ENCODE measurements around the gene COX6A1. TPM values are rescaled to one million over a fixed set of nuclear protein-coding genes. Genes with fewer than 3 reads are reported as not detected.

Gene COX6A1
- polyA plus RNA-seq (2013, experiment 1 of 2; ENCODE audit: insufficient read length), result 267 TPM
- 272 TPM for polyA plus RNA-seq (2013, experiment 2 of 2; ENCODE audit: insufficient read length)

DNA sequence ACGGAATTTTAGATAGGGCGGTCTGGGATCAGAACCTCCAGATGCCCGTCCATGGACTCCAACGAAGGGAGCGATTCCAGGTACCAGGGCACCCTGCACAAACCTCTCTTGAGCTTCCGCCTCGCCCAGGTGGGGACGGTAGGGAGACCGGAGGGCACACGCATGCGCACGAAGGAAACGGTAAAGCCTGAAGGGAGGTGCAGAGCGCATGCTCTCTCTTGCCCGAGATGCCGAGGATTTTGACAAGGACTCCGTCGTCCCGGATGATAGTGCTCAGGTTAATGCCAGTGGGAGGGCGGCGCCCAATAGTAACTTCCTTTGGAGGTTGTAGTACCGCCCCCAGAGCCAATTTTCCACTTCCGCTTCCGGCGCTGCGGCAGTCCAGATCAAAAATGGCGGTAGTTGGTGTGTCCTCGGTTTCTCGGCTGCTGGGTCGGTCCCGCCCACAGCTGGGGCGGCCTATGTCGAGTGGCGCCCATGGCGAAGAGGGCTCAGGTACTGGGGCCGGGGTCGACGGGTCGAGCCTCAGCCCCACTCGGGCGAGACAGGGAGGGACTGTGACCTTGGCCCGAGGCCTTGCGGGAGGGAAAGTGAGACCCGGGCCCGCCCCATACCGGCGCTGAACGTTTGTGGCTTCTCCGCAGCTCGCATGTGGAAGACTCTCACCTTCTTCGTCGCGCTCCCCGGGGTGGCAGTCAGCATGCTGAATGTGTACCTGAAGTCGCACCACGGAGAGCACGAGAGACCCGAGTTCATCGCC lies at the start of gene COX6A1:
COX6A1 (plus strand) TSS at position 379 of the 760 bp plus-strand sequence; CDS start at position 393, 14 bp downstream.
- peak; percentile 95 for DNase-seq

DNA sequence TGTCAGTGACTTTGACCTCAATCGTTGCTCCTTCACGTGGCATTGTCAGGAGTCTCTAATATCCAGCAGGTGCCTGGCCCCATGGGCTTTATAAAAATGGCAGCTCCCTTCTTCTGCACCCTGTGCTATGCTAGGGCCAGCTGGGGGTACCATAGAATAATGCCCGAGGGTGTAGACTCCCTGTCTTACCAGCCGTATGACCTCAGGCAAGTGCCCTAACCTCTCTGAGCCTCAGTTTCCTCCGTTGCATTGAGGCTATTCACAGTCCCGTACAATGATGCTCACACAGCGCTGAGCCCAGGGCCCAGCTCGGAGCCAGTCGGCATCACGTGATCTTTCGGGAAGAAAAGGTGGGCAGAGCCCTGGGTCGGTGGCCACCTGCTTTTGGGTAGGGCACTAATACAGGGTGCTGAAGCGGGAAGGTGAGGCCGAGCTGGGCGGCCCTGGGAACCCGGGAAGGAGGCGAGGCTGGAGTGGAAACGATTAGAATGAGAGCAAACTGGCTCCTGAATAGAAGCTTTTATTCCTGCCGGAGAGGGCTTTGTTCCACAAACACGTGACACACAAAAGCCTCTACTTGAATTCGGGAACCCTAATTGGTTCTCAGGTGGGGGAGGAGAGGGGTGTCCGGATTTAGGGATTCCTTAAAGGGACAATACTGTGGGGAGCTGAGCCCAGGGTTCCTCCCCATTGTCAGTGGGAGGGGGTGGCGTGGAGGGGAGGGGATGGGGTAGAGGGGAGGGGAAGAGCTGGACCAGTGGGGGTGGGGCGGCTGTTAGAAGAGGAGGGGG lies 49.0 kb upstream of the COX6A1 start:
- DNase-seq, result no peak

DNA sequence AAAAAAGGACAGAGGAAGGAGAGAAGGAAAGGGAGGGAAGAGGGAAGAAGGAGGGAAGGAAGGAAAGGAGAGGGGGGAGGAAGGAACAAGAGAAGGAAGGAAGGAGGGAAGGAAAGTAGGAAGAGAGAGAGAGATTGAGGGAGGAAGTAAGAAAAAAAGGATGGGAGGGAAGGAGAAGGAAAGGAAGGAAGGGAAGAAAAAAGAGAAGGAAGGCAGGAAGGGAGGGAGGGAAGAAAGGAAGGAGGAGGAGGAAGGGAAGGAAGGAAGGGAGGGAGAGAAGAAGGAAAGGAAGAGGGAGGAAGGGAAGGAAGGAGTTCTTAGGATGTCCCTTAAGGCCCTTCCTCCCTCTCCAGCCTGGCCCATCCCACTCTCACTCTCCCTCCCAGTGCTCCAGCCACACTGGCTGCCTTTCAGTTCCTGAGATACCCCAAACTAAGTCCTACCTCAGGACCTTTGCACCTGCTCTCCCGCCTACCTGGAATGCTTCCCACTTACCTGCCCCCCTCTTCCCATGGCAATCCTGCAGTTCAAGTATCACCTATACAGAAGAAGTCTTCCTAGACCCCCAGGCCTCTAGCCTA lies 47.3 kb upstream of the COX6A1 start:
- DNase-seq, result no peak

DNA sequence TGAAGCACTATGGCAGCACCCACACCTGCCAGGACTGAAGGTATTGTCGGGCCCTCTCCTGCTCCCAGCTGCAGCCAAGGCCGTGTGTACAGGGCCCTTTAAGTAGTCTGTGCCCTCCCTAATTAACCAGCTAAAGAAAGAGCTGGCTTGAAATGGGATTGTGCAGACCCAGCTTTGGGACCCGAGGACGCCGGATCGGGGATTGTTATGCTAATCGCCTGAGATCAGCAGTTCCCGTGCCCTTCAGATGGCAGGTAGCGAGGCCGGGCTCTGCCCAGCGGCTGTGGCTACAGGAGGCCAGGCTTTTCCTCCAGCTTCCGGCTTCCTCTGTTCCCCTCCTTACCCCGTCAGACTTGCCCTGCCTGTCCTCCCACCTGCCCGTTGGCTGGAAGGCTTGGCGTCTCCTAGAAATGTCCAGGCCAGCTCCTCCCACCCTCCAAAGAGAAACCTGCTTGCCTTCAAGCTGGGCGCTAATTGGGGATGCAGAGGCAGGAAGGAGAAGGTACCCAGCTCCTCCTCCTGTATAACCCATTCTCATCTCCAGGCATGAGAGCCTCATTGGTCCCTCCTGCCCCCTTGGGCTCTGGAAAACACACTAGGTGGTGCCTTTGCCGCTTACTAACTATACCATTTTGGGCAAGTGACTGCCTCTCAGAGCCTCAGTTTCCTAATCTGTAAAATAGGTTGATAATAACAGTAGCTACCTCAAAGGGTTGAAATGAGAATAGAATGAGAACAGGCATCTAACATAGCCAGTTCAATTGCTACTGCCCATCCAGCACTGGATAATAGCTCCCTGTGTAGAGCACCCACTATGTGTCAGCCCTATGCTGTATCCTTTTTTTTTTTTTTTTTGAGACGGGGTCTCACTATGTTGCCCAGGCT lies 43.2 kb upstream of the COX6A1 start:
- DNase-seq, result no peak

DNA sequence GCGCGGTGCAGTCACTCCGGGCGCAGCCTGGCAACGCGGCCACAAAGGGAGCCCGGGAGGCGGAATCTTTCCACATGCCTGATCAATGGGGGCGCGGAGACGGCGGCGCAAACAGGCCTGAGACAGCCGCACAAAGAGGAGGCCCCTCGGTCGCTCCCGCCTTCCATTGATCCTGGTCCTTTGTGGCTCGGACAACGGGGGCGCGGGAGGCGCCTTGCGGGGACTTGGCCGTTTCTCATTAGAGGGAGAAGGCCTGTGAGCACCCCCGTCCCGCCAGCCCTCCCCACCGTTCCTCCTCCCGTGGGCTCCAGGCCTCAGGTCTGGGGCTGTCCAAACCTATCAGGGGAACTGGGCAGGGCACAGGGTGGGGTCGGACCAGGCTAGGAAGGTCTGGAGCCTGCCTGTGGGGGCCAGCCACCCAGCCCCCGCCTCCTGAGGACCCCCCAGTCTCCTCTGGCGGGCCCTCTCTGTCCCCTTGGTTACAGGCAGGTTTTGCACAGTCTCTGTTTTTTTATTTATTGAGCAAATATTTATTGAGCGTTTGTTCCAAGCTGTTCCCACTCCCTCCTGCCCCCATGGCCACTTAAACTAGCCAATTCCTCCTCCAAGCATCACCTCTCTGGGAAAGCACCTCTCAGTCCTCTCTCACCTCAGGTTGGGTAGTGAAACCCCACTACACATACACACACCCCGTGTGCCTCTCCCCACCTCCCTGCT lies 39.9 kb upstream of the COX6A1 start:
- no peak for DNase-seq

DNA sequence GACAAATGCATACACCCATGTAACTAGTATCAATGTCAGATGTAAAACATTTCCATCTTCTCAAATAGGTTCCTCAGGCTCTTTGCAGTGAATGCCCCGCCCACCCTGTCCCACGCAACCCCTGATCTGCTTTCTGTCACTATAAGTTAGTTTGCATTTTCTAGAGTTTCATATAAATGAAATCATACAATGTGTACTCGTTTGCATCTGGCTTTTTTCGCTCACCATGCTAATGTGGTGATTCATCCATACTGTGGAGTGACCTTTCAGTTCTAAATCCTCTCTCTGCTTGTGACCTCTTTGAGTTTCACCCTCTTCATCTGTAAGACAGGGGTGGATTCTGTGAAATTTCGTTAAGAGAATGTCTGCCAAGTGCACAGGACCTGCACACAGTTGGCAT lies 38.4 kb upstream of the COX6A1 start:
- peak; percentile 49 for DNase-seq

DNA sequence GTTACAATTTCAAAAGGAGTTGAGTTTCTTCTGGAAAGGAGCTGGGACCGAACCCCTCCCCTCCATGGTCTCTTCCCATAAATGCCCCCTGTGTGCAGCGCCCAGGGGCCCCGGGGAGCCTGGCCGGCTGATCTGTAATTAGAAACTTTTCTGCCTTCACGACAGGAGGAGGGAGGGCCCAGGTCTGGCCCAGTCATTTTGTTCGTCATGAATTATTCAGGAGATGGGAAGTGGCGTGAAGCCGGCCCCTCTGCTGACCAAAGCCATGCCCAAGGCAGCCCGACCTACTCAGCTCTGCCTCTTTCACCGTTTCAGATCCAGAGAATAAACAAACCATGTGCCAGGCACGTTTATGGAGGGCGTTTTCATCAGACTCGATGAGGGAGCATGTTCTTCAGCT lies 35.7 kb upstream of the COX6A1 start:
- DNase-seq, result no peak

DNA sequence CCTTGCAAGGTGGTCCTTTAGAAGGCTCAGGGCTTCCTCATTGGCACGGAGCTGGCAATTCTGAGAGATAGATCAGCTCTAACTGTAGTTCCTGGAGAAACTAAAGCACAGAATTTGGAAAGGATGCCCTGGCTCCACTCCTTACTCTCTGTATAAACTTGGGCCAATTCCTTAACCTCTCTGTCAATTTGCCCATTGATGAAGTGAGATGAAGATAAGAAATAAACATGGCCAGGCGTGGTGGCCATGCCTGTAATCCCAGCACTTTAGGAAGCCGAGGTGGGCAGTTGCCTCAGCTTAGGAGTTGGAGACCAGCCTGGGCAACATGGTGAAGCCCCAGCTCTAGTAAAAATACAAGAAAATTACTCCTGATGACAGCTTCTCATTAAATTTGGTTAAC lies 34.0 kb upstream of the COX6A1 start:
- no peak for DNase-seq

DNA sequence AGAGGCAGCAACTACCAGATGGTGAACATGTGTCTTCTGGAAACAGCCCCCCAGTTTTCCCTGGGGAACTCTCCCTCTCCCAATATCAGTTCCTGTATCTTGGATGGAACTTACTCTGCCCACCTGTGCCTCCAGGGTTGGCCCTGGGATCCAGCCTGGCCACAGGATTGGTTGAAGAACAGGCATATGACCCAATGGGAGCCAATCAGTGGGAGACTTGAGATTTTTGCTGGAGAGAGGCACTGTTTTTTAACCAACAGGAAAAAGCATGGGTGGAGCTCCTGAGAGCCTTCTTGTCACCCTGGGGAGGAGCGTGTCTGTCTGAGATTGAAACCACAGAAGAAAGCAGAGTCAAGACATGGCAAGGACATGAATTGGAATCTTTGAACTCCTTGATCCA lies 33.6 kb upstream of the COX6A1 start:
- no peak for DNase-seq

DNA sequence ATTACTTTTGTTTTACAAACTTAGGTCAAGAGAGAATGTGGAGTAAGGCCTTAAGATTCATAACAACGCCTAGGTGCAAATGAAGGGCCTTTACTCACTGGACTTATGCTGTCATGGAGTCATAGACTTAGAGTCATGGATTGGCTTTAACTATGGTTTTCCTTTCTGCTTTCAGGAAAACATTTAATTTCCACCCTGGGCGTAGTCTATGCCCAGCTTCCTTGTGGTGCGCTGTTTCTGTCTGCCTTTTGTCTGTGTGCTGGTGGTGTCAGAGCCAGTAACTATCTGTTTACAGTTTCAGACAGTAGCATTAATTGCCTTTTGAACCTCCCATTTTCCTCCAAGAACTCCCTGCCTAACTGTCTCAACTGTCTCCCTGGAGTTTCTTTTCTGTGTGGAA lies 31.8 kb upstream of the COX6A1 start:
- no peak for DNase-seq

DNA sequence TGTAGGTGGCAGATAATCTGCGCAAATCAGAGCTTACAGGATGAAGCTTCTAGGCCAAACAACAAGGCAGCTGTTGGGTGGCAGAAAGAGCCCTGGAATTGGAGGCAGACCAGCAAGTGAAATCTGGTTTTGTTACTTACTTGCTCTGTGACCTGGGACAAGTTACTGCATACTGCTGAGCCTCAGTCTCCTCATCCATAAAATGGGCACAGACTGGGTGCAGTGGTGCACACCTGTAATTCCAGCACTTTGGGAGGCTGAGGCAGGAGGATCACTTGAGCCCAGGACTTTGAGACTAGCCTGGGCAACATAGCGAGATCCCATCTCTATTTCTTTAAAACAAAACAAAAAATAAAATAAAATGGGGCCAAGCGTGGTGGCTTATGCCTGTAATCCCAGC lies 31.4 kb upstream of the COX6A1 start:
- no peak for DNase-seq

DNA sequence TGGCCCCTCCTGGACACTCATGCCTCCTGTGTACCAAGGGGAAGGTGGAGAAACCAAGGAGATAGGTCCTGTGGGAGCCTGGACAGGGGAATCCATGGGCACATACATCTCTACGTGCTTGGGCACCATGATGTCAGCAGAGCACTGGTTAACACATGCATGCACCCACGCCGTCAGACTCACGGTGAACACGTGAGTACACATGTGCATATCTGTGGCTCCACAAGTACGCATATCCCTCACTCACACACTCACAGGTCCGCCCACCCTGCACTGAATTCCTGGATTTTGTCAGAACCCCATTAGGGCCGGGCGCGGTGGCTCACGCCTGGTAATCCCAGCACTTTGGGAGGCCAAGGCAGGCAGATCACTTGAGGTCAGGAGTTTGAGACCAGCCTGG lies 29.1 kb upstream of the COX6A1 start:
- DNase-seq, result no peak

DNA sequence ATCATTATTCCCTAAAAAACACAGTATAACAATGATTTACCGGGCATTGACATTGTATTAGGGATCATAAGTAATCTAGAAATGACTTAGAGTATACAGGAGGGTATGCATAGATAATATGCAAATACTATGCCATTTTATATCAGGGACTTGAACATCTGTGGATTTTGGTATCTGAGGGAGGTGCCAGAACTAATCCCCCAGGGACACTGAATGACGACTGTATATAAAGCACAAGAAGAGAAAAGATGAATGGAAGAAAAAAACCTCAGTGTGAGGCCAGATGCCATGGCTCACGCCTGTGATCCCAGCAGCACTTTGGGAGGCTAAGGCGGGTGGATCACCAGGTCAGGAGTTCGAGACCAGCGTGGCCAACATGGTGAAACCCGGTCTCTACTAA lies 25.5 kb upstream of the COX6A1 start:
- no peak for DNase-seq

DNA sequence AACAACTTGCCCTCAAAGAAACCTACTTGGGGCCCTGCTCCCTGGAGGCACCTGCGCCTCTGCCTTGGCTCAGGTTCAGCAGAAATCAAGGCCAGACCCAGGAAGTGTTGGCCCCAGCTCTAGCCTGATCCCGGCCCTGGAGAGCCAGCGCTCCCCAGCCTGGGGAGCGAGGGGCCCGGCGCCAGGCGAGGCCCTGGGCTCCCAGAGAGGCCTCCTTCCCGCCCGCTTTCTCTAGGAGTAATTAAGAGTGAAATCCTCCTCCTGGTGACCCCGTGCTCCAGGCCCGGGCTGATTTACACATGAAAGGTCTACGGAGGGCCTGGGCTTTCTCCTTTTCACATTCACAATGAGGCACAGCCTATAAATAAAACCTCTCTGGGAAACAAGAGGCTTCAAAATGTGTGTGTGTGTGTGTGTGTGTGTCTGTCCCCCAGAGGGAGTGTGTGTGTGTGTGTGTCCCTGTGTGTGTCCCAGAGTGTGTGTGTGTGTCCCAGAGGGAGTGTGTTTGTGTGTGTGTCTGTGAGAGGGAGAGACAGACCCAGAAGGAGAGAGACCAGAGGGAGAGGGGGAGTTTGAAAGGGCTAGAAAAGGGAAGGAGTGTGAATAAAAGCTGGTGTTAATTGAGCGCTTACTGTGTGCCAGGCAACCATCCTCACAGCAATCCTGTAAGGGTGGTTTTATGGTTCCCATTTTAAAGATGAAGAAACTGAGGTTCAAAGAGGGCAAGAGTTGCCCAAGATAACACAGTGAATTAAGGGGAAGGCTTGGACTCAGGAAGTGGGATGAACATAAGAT lies 23.8 kb upstream of the COX6A1 start:
- DNase-seq, result no peak

DNA sequence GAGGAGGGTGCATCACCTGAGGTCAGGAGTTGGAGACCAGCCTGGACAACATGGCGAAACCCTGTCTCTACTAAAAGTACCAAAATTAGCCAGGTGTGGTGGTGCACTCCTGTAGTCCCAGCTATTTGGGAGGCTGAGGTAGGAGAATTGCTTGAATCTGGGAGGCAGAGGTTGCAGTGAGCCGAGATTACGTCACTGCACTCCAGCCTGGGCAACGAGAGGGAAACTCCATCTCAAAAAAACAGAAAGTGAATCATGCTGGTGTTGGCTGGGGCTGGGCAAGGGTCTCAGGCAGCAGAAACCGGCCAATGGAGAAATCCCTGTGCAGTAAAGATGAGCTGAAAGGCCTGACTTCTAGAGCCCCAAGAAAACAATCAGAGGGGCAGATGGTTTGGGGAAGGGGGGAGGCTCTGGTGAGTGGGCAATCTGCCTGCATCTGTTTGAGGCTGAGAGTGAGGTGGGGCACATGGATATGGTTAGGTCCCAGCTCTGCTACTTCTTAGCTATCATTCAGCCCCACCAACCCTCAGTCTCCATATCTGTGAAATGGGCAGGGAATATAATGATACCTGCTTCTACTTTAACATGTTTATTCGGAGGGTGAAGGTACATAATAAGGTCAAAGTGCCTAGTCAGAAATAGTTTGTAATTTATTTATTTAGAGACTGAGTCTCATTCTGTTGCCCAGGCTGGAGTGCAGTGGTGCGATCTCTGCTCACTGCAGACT lies 21.3 kb upstream of the COX6A1 start:
- no peak for DNase-seq

DNA sequence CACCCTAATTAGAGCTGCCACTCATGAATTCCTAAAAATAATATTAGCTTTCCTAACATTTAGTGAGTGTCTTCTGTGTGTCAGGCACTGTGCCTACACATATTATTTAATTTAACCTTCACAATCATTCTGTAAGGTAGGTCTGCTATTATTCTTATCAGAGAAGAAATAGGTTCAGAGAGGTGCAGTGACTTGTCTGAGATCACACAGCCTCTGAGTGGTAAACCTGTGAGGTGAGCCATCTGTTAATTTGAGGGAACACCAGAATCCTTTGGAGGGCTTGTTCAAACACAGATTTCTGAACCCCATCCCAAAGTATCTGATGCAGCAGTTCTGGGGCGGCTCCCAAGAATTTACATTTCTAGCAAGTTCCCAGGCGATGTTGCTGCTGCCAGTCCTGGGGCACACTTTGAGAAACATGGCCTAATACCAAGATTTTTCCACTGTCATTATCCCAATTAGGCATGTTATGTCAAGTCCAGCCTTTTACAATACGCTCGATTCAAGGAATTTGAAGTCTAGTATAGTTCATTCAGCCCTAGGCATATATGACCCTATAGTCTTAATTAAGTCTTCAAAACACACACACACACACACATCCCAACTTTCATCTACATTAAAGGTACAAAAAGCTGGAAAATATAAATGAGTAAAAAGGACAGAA lies 19.9 kb upstream of the COX6A1 start:
- no peak for DNase-seq

DNA sequence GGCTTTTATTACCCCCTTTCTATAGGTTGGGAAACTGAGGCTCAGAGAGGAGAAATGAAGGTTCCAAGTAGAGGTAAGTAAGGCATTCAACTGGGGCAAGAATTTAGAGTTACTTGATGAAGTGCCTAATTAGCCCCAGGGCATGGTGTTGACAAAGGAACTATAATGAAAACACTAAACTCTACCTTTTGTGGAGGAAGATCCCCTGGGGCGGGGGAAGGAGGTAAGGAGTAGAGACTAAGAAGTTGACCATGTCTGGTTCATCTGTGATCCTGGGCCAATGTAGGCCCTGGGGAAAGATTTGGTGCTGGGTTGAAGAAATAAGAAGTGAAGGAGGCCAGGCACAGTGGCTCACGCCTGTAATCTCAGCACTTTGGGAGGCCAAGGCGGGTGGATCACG lies 16.2 kb upstream of the COX6A1 start:
- no peak for DNase-seq

DNA sequence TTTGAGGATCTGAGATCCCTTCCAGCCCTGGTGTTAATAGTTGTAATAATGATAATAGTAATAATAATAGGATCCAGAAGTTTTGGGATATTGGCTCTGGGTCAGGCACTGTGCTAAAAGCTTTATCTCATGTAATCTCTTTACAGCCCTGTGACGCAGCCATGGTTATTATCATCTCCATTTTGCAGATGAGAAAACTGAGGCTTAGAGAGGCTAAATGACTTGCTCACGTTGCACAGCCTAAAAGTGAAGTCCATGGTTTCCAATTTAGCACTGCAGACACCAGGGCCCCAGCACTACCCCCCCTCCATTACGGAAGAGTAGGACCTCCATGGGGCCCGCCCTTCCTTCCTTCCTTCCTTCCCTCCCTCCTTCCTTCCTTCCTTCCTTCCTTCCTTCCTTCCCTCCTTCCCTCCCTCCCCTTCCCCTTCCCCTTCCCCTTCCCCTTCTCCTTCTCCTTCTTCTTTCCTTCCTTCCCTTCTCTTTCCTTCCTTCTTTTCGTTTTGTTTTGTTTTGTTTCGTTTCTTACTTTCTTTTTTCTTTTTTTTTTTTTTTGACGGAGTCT lies 14.9 kb upstream of the COX6A1 start:
- no peak for DNase-seq

DNA sequence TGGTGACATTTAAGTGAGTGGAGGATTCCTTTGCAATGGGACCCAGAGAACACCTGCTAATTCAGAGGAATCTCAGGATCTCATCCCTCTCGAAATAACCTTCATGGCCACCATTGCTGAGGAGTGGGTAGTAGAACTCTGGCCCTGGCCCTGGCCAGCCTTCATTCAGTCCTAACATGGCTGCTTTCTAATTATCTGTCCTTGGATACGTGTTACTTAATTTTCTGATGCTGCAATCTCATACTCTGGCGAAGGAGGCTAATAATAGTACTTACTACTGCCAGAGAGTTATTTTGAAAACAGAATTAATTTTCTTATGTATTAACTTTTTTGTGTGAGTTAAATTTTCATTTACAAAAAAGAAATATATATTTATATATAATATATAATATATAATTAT lies 12.1 kb upstream of the COX6A1 start:
- DNase-seq, result no peak
